Activated gamma-delta T cell (primary cell): ENCODE data around the gene CAMSAP1.
"Not testable (repeated sequence)": the region's sequence is repeated elsewhere in the genome, so short reads cannot be mapped to it uniquely, and the experiment has no call there.

Experiments used
- DNase-seq: peaks from one replicate; lab custom pipeline; 2025; lab: John Stamatoyannopoulos, UW

The CAMSAP1 gene

DNA sequence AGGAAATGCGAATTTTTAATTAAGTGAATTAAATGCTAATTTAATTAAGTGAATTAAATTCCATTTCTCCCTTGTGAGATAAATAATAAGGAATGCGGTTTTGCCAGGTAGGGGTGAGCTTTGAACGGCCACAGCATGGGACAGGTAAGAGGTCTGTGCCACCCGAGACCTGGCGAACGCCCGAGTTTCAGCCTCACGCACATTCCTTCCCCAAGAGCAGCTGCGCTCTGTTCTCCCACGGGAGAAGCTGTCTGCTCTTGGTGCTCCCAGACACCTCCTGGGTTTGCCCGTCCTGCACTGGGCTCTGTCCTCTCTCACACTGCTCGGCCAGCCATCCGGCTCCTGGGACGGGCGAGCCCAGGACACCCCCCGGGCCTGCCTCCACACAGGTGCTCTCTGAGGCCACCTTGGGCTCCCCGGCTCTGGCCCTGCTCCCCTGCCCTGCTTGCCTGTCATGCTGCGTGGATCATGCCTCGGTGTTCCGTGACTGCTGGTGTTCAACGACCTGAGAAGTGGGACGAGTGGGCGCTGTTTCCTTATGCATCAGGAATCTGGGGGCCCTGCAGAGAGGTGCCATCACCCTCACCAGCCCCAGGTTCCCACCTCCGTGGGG is 13.7 kb upstream of the CAMSAP1 start:
- no peak for DNase-seq

DNA sequence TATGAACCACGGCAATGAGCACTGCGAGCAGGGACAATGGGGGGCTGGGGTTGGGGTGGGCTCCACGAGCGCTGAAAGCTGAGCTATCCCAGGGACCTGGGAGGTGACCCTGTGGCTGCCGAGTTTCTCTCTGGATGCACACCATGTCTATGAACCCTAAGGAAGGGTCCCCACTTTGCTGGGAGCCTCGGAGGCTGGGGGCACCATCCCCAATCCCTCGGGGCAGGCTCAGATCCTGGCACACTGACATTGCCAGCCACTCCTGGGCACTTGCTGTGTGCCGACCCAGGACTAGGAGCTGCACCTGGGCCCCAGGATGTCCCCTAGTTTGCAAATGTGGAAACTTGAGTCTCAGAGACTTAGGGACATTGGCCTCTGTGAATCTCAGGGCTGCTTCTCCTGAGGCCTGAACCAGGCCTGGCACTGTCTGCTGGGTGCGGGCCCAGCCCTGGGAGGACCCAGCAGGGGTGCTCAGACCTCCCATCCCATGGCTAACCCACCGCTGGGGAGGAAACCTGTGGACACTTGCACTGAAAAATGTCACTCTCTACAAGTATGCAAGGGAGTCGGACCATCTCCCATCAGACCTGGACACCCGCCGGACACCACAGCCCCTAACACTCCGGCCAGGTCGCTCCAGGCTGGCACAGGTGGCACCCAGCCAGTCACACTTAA is 13.0 kb upstream of the CAMSAP1 start:
- DNase-seq, result no peak

DNA sequence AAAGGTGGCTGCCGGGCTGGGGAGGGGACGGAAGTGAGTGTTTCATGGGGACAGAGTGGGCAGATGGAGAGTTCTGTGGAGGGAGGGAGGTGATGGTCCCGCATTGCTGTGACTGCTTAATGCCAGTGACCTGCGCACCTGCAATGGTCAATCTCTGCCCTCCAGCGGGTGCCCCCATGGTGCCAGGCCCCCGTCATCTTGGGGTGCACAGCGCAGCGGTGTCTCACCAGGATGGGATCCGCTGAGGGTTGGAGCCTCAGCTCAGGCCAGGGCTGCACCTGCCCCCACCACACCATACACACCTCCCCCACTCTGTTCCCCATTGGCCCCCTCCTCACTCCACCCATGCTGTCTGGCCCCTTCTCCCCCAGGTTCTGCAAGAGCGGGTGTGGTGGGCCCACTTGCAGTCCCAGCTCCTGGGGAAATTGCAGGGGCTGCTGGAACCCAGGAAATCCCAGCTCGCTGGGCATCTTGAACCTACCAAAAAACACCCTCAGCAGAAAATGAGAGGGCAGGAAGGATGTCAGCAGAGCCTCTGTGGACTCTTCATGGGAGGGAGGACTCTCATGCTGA is 12.1 kb upstream of the CAMSAP1 start:
- DNase-seq, result no peak

DNA sequence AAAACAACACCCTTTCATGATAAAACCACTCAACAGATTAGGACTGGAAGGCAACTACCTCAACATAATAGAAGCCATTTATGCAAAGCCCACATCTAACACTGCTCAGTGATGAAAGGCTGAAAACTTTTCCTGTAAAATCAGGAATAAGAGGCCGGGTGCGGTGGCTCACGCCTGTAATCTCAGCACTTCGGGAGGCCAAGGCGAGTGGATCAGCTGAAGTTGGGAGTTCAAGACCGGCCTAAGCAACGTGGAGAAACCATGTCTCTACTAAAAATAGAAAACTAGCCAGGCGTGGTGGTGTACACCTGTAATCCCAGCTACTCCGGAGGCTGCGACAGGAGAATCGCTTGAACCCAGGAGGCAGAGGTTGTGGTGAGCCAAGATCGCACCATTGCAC is 8.9 kb upstream of the CAMSAP1 start:
- not testable (repeated sequence) for DNase-seq

DNA sequence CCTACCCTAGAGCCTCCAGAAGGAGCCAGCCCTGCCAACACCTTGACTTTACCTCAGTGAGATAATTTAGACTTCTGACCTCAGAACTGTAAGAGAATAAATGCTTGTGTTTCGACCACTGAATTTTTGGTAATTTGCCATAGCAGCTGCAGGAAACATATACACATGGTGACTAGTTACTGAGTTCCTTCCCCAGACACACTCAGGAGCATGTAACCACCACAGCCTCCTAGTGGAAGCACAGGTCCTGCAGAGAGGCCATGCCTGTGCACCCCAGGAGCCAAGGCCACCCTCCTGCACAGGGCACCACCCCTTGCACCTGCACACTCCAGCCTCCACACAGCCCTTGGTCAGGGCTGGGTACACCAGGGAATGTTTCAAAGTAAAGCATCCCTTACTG is 7.6 kb upstream of the CAMSAP1 start:
- no peak for DNase-seq

DNA sequence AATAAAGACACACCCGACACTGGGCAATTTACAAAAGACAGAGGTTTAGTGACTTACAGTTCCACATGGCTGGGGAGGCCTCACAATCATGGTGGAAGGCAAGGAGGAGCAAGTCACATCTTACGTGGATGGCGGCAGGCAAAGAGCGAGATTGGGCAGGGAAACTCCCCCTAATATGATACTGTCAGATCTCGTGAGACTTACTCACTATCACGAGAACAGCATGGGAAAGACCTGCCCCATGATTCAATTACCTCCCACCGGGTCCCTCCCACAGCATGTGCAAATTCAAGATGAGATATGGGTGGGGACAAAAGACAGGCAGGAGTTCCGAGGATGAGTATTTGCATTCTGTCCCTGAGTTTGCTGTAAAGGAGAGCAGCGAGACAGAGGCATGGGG is 3.9 kb upstream of the CAMSAP1 start:
- not testable (repeated sequence) for DNase-seq

DNA sequence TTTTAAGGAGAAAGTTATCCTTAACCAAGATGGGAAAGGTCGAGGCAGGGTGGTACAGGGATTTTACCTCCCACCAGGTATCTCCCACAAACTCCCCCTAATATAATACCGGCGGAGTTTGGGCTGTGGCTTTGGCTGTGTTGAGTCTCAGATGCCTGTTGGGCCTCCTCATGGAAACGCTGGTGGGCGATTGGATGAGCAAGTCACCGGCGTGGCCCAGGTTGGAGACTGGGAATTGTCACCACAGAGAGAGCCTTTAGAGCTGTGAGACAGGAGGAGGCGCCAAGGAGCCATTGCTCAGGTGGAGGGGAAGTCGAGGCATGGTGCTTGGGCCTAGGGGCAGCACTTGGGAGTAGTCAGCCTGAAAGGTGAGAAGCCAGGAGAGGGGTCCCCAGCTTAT is 3.4 kb upstream of the CAMSAP1 start:
- no peak for DNase-seq

DNA sequence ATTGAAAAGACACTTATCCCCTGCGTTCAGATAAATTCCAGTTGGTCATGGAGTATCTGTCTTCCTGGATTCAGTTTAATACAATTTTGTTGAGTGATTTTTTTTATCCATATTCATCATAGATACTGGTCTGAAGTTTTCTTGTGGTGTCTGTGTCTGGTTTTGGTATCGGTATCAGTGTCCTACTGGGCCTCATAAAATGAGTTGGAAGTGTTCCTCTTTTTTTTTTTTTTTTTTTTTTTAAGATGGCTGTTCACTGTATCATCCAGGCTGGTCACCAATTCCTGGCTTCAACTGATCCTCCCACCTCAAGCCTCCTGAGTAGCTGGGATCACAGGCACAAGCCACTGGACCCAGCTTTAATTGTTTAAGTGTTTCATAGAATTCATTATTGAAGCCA is 2.9 kb upstream of the CAMSAP1 start:
- DNase-seq, result no peak

DNA sequence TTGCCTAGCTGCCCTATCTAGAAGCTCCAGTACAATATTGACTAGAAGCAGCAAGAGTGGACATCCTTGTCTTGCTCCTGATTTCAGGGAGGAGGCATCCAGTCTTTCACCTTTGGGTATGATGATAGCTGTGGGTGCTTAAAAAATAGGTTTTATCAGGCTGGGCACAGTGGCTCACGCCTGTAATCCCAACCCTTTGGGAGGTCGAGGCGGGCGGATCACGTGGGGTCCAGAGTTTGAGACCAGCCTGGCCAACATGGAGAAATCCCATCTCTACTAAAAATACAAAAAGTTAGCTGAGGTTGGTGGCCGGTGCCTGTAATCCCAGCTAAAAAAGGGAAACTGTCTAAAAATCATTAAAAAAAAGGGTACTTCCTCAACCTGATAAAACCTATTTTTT is 2.0 kb upstream of the CAMSAP1 start:
- DNase-seq, result no peak

DNA sequence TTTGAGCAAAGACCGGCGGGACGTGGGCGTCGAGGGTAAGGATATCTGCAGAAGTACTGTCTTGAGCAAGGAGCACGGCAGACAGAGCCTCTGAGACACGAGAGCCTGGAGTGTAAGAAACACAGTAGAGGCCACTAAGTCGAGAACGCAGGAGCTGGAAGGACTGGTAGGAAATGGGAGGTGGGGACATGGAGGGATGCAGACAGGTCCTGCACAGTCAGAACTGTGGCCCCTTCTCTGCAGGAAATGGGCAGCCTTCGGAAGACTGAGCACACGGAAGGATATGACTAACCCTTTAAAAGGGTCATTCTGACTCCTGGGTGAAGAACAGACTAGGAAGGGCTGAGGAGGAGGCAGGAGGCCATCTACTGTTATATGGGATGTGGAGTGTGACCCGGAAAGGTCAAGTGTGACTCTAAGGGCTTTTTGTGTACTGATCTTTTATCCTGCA is 1.4 kb upstream of the CAMSAP1 start:
- DNase-seq, result no peak

DNA sequence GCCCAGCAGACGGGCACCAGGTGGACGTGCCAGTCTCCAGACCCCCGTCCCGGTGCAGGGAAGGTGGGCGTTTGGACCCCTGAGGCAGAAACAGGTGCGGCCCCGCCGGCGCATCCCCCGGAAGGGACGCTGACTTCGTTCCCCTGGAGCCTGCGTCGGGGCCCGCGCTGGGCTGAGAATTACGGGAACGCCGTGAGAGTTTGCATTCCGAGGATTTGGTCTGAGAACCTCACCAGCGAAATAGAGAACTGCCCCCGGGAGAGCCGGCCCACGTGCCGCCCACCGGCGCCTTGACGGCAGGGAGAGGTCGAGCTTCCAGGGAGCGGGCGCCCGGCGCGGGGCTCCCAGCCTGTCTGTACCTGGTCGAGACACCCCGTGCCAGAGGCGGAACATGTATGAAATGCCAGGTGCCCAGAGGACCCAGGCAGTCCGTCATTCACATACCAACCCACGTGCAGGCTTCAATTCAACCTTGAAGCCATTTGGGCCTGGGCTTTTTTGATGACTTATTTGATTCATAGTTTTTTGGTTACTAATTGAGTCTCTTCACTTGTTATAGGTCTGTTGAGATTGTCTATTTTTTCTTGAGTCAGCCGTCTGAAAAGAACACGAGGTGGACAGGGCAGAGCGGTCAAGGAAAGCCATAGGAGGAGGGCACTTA is 877 bp upstream of the CAMSAP1 start:
- DNase-seq, result no peak

DNA sequence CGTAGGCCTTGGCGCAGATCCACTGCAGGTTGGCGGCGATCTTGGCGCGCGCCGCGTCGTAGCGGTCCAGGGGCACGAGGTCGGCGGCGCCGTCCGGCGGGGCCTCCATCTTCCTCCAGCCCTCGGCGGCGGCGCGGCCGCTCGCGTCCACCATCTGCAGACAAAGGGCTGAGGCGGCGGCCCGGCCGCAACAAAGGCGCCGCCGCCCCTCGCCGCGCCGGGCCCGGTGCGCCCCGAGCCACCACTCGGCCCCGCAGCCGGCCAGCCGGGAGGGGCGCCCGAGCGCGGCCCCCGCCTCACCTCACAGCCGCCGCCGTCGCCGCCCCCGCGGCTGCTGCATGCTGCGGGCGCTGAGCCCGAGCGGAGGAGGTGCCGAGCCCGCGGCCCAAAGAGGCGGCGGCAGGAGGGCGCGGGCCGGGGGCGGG is 328 bp downstream of the CAMSAP1 start:
- DNase-seq, result no peak

DNA sequence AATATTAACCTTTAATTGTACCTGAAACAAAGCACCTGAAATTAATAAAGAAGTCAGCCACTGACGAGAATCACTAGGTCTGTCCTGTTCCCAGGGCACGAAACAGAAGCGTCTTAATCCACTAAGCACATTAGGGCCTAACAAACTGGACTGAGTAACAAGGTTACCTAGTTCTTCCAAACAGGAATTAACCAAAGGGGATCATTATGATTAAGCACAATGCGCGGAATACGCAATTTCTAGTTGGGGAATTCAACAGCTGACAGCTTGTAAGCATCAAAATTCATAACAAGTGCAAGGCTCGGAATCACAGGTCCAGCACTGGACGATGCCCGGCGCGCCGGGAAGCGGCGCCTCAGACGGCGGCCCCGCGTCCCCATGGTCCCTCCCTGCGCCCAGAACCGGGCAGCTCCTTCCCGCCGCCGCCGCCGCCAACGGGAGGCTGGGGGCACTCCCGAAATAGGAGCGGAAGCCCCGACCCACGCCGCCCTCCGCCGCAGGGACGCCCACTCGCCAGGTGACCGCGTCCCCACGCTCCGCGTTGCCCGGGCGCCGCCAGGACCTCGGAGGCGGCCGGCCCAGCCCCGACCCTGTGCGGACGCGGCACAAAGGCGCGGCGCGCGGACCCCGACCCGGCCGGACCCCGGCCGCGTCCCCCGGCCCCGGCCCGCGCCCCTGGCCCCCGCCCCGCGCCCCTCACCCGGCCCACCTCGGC is 898 bp downstream of the CAMSAP1 start:
- no peak for DNase-seq

DNA sequence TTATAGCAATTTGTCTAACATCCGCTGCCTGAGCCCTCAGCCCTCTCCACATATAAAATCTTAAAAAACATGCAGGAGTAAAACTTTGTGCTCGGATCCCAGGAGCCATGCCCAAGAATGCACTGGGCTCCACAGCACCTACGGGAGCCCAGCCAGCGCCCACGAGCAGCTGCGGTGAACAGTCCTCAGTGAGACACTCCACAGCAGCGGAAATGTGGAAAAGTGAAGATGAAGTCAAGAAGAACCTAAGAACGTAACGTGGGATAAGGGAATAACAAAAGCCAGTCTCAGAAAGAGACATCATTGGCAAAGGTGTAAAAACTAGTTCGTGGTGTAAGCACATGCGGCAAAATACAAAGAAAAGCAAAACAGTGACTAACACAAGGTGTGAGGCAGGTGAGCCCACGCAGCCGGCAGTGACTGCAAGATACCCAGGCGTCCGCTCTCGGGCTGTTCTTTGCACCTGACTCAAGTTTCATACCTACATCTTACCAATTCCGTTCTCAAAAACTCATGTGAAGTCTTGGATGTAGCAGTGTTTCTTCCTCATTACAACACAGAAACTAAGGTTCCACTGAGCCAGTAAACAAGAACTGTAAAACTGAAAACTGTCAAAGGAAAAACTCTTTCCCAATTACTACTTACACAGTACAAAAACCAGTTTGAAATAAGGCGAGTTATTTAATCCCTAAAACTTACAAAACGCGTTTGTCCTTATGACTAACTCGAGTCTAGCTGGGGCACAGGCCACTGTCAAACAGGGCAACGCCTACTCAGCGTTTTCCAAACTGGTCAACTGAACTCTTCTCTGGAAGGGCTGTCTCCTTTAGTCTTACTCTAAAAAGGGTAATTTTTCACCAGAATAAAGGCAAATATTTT is 1.7 kb downstream of the CAMSAP1 start:
- DNase-seq, result no peak

DNA sequence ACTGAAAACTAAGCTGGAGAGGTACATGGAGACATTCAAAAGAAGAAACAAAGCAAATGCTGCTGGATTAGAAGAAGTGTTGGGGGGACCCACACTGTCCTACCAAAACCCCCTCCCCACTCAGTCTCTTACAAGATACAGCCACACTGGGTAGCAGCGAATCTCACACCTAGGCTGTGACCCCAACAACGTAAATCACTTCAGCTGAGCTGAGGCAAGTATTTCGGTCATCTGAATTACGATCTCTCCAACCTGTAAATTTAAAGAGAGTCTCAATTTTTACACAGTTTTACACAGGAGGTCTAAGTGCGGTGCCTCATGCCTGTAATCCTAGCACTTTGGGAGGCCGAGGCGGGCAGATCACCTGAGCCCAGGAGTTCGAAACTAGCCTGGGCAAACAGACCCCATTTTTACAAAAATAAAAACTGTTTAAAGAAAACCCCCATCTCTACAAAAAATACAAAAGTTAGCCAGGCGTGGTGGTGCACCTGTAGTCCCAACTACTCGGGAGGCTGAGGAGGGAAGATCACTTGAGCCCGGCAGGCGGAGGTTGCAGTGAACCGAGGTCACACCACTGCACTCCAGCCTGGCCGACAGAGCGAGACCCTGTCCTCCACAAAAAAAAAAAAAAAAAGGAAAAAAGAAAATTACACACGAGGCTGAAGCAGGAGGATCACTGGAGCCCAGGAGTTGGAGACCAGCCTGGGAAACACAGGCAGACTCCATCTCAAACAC is 3.4 kb downstream of the CAMSAP1 start:
- no peak for DNase-seq

DNA sequence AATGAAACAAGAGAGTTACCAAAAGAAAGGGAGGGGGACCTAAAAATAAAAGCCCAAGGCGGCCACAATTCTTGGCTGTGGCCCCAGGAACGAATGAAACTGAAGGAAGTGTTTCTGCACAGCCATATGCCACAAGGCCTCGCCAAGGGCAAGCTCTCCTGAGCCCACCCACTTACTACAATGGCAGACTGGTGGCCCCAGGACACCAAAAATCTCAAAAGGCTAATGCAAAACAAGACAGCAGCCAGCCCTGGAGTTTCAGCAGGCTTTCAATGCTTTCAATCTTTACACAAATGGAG is 4.0 kb downstream of the CAMSAP1 start:
- DNase-seq, result no peak

DNA sequence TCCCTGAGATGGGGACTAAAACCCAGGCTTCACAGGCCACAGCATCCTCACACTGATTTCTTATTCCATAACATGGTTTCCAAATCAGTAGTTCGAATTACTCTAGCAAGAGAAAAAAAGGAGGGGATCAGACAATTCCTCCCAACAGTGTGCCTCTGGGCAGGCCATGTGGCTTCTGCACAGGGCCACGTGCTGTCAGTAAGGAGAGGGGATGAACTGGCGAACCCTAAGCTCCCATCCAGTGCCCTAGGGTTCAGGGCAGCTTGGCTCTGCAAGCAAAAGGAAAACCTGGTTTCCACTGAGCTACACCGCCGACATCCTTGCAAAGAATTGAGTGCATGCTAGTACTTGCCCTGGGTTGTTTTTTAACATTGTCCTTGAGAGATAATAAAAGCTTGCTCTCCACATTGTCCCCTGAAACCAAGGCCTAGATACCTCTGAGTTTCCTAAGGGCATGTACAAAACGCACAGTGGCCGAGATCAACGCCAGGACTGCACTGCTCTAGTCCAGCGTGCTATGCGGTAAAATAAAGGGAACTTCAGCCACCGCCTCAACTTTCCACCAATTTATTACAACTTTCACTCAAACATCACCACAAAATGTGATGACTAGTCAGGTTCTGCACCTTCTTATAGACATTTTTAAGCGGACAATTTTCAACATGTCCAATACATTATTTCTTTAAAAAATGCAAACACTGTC is 4.5 kb downstream of the CAMSAP1 start:
- no peak for DNase-seq

DNA sequence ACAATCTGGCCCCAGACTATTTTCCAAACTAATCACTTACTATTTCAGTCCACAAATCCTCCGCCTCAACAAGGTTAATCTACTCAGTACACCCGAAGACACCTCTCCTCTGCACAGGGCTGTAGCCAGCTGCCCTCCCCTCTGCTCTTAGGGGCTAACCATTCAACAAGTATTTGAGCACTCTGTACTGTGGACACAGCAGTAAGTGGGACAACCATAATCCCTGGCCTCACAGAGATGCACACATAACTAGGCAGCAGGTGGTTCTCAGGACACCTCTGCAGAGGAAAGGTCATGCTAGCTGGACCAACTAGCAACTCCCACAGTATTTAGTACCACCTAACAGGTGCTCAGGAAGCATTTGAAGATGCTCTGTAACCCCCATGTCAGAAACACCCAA is 5.5 kb downstream of the CAMSAP1 start:
- DNase-seq, result no peak

DNA sequence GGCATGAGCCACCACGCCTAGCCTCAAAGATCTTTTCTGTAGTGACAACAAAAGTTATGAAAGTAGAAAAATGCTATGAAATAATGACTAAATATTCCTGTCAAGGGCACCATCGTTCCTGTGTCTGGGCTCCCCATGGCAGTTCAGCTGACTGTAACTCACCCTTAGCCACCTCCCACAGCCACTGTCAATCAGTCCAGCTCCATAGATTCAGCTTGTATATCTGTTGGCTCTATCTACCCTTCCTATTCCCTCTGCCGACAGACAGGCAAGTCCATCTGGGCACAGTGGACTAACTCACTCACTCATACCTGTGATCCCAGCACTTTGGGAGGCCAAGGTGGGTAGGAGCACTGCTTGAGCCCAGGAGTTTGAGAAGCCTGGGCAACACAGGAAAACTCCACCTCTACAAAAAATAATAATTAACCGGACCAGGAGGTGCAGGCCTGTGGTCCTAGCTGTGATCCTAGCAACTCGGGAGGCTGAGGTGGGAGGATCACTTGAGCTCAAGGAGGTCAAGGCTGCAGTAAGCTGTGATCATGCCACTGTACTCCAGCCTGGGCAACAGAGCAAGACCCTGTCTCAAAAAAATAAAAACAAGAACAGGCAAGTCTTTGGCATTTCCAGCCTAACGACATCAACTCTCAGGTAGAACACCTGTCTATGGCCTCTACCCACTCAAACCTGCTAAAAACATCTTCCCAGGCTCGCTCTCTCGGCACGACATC is 6.2 kb downstream of the CAMSAP1 start:
- no peak for DNase-seq
